Peyer's patch (tissue), 4 donors: Measurements from ENCODE around the gene SLC44A5.

Source experiments
- CTCF ChIP-seq, 6 experiments: fragments of 450-650 bp in 4 of 6; fragments of 200-600 bp in 2 of 6; sonication (generic) in 1 of 6; IDR thresholded peaks; one replicate each; pipeline ENCODE4 v1.5.1; 2017 to 2019; ENCODE audit warnings: antibody characterized with exemption in 6 of 6, mild to moderate bottlenecking in 3 of 6, moderate library complexity in 1 of 6
- POLR2A ChIP-seq, 2 donors: fragments of 450-650 bp; IDR thresholded peaks; one replicate each; pipeline ENCODE4 v1.5.1; 2017; ENCODE audit warnings: antibody characterized with exemption in 2 of 2, mild to moderate bottlenecking in 2 of 2, moderate library complexity in 2 of 2

- TF ChIP-seq CTCF (IDR thresholded peaks at IDR 0.05) (no peak), POLR2A (IDR thresholded peaks at IDR 0.05) (no peak)
These were observed 283.5 kb downstream of the SLC44A5 start for GRCh38 chr1:75327395-75327794.
